ENCODE measurements around the gene SMURF1. TPM values are rescaled to one million over a fixed set of nuclear protein-coding genes. Genes with fewer than 3 reads are reported as not detected.
A peak's percentile ranks its signal among the peaks of the same experiment; 100 is the strongest.

SMURF1 gene
- total RNA-seq, 2 experiments from 2014 or later: 30.0 to 32.4 TPM

- no peaks in the 10 kb centered on the region for H3K36me3 Mint-ChIP-seq (ENCODE audit: low read depth)
These were observed 11.3 kb upstream of the SMURF1 start for GRCh38 chr7:99155211-99155610.

GRCh38 chr7:99146979-99147378 lies 3.1 kb upstream of the SMURF1 start:
- peak overlapping the region; percentile 70 for H3K4me3 Mint-ChIP-seq
- H3K4me1 Mint-ChIP-seq (ENCODE audit: low read depth): peaks cover 12% of the 10 kb centered on the region
- H3K27me3 ChIP-seq (ENCODE audit: control insufficient read depth in 1 of 2, insufficient read depth in 2 of 2, low read length in 2 of 2): no peaks in the 10 kb centered on the region
- TF ChIP-seq CTCF (IDR thresholded peaks at IDR 0.05): no peak
- no peak overlapping the region for H3K27ac ChIP-seq (ENCODE audit: low read depth in 1 of 2, low read length in 2 of 2)
- no peak overlapping the region for H3K4me3 ChIP-seq (ENCODE audit: low read length)
- ChIA-PET CTCF (no interaction called here), POLR2A (no interaction called here)
- H3K9me3 ChIP-seq (ENCODE audit: control insufficient read depth in 1 of 2, insufficient read depth in 1 of 2, low read length in 2 of 2): no peaks in the 10 kb centered on the region
- H3K9me3 Mint-ChIP-seq: no peaks in the 10 kb centered on the region
- H3K4me1 ChIP-seq (ENCODE audit: insufficient read depth, low read length): peaks cover 18% of the 10 kb centered on the region
- no peak for ATAC-seq (ENCODE audit: poor library complexity)
- peaks cover 8% of the 10 kb centered on the region for H3K36me3 Mint-ChIP-seq (ENCODE audit: low read depth)
- H3K27ac Mint-ChIP-seq: no peak overlapping the region
- H3K27me3 Mint-ChIP-seq: no peaks in the 10 kb centered on the region
- intact Hi-C loops (cut with DNase I, micrococcal nuclease): loop anchor here in 1 of 2 experiments (10.0 kb wide), 4 partner anchors 268 to 938 kb away; partner anchors contain the start of genes BRI3, COPS6 and ZNF3
- no peaks in the 10 kb centered on the region for H3K36me3 ChIP-seq (ENCODE audit: insufficient read depth, low read length)
- no peak for DNase-seq

More at GRCh38 chr7:99155211-99155610, 11.3 kb upstream of the SMURF1 start:
- Histone ChIP-seq H3K9me3 (ENCODE audit: control insufficient read depth in 1 of 2, insufficient read depth in 1 of 2, low read length in 2 of 2) (no peaks in the 10 kb centered on the region), H3K27ac (ENCODE audit: low read depth in 1 of 2, low read length in 2 of 2) (no peak overlapping the region), H3K36me3 (ENCODE audit: insufficient read depth, low read length) (no peaks in the 10 kb centered on the region), H3K4me3 (ENCODE audit: low read length) (no peak overlapping the region), H3K27me3 (ENCODE audit: control insufficient read depth in 1 of 2, insufficient read depth in 2 of 2, low read length in 2 of 2) (peaks cover 0 to 8% of the 10 kb centered on the region in 2 experiments), H3K4me1 (ENCODE audit: insufficient read depth, low read length) (no peaks in the 10 kb centered on the region)
- DNase-seq (no peak), ATAC-seq (ENCODE audit: poor library complexity) (no peak)
- Mint-ChIP-seq H3K27ac (no peak overlapping the region), H3K9me3 (no peaks in the 10 kb centered on the region), H3K4me3 (no peak overlapping the region), H3K4me1 (ENCODE audit: low read depth) (no peaks in the 10 kb centered on the region), H3K27me3 (peaks cover 26% of the 10 kb centered on the region)
- intact Hi-C loops (cut with DNase I, micrococcal nuclease): no loop called here
- POLR2A ChIA-PET: no interaction called here
- no peak for TF ChIP-seq CTCF (IDR thresholded peaks at IDR 0.05)
- CTCF ChIA-PET: no interaction called here

- ChIA-PET POLR2A (interaction anchor here (0.9 to 1.2 kb wide), 2 partner anchors 25 to 357 kb away, joined by 3 to 4 read pairs; partner anchors contain the start of gene ZNF394), CTCF (no interaction called here)
- no peaks in the 10 kb centered on the region for H3K9me3 ChIP-seq (ENCODE audit: control insufficient read depth in 1 of 2, insufficient read depth in 1 of 2, low read length in 2 of 2)
- peaks cover 28% of the 10 kb centered on the region for H3K4me1 ChIP-seq (ENCODE audit: insufficient read depth, low read length)
- peak overlapping the region; percentile 64 for H3K4me3 ChIP-seq (ENCODE audit: low read length)
- H3K27ac ChIP-seq (ENCODE audit: low read depth in 1 of 2, low read length in 2 of 2): peak overlapping the region; percentile 37 to 71
- Mint-ChIP-seq H3K36me3 (ENCODE audit: low read depth) (peaks cover 12% of the 10 kb centered on the region), H3K27ac (peak overlapping the region; percentile 96), H3K27me3 (no peaks in the 10 kb centered on the region), H3K4me3 (peak overlapping the region; percentile 96), H3K9me3 (no peaks in the 10 kb centered on the region), H3K4me1 (ENCODE audit: low read depth) (peaks cover 46% of the 10 kb centered on the region)
- intact Hi-C loops (cut with DNase I, micrococcal nuclease): loop anchor here (2.0 to 10.0 kb wide), 6 partner anchors 184 to 941 kb away; partner anchors contain the start of genes ARPC1A (in 2 of the 2), BRI3 (in 1 of the 2), COPS6 (in 1 of the 2) and ZNF3 (in 1 of the 2)
- no peaks in the 10 kb centered on the region for H3K27me3 ChIP-seq (ENCODE audit: control insufficient read depth in 1 of 2, insufficient read depth in 2 of 2, low read length in 2 of 2)
- TF ChIP-seq CTCF (IDR thresholded peaks at IDR 0.05): no peak
- no peak for ATAC-seq (ENCODE audit: poor library complexity)
- no peaks in the 10 kb centered on the region for H3K36me3 ChIP-seq (ENCODE audit: insufficient read depth, low read length)
- DNase-seq: no peak
These were observed 421 bp downstream of the SMURF1 start for GRCh38 chr7:99143521-99143852.

All from CD4-positive, alpha-beta T cell (primary cell).